ENCODE data around the gene CCSAP. TPM values are rescaled to one million over a fixed set of nuclear protein-coding genes. Genes with fewer than 3 reads are reported as not detected.

Gene CCSAP
- total and polyA plus RNA-seq, 10 of the 15 experiments (the other 5 are each of a cell fraction or from before 2014, with no cell fraction given), result 0.75 to 3.4 (median 2.8) TPM

DNA sequence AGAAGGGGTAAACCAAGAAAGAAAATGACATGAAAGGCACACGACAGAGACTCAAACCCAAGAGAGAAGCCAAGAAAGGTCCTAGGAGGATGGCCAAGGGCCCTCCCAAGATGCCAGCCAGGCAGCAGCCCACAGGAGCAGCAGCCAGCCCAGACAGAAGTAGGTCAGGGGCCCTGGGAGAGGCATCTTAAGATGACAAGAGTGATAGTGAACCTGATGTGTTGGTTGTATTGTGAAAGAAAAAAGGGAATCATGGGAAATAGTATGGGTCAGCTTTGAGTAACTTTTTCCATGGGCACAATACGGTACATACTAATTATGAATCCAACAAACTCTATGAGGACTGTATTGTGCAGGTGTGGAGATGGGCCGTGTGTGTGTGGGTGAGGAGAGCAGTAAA is 3.3 kb downstream of the CCSAP start (continued):
- TF ChIP-seq ZBTB11 (CRISPR knock-in tag; IDR thresholded peaks at IDR 0.05) (no peak), ASH2L (IDR thresholded peaks at IDR 0.05; ENCODE audit: borderline replicate concordance, low read depth) (no peak), ZSCAN29 (IDR thresholded peaks at IDR 0.05) (no peak)
- TF ChIP-seq, protein P1, sequence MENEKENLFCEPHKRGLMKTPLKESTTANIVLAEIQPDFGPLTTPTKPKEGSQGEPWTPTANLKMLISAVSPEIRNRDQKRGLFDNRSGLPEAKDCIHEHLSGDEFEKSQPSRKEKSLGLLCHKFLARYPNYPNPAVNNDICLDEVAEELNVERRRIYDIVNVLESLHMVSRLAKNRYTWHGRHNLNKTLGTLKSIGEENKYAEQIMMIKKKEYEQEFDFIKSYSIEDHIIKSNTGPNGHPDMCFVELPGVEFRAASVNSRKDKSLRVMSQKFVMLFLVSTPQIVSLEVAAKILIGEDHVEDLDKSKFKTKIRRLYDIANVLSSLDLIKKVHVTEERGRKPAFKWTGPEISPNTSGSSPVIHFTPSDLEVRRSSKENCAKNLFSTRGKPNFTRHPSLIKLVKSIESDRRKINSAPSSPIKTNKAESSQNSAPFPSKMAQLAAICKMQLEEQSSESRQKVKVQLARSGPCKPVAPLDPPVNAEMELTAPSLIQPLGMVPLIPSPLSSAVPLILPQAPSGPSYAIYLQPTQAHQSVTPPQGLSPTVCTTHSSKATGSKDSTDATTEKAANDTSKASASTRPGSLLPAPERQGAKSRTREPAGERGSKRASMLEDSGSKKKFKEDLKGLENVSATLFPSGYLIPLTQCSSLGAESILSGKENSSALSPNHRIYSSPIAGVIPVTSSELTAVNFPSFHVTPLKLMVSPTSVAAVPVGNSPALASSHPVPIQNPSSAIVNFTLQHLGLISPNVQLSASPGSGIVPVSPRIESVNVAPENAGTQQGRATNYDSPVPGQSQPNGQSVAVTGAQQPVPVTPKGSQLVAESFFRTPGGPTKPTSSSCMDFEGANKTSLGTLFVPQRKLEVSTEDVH (IDR thresholded peaks at IDR 0.05; ENCODE audit: low read depth, partially characterized antibody), result no peak

GRCh38 chr1:229339086-229339485 is 3.8 kb downstream of the CCSAP start:
- SMC1A ChIA-PET (ENCODE audit: uncharacterized antibody, unreplicated experiment), result interaction anchor here (0.6 to 1.5 kb wide), 2 partner anchors 68 to 179 kb away, joined by 3 to 4 read pairs; partner anchors contain the start of gene RAB4A
- Histone ChIP-seq H3K36me3 (ENCODE audit: control insufficient read depth in 2 of 2, insufficient read depth in 2 of 2, low read length in 1 of 2) (no peaks in the 10 kb centered on the region), H3K4me2 (ENCODE audit: control insufficient read depth, insufficient read depth) (peak overlapping the region; percentile 52), H3K4me3 (no peak overlapping the region), H3K79me2 (ENCODE audit: control insufficient read depth, insufficient read depth, low read length) (peaks cover 12% of the 10 kb centered on the region), H4K20me1 (ENCODE audit: control insufficient read depth, insufficient read depth) (no peaks in the 10 kb centered on the region), H3K27me3 (replicated peaks in 1 of 2; ENCODE audit: control insufficient read depth in 2 of 2, insufficient read depth in 2 of 2, low read length in 1 of 2) (no peaks in the 10 kb centered on the region), H2AFZ (ENCODE audit: control insufficient read depth, low read depth, low read length) (no peak overlapping the region), H3K9ac (ENCODE audit: control insufficient read depth, insufficient read depth, low read length) (no peak overlapping the region), H3K4me1 (ENCODE audit: control insufficient read depth, insufficient read depth, low read length) (peaks cover 6% of the 10 kb centered on the region), H3K27ac (ENCODE audit: control insufficient read depth, insufficient read depth) (no peak overlapping the region), H3K9me3 (replicated peaks; ENCODE audit: control insufficient read depth, insufficient read depth, low read length) (no peaks in the 10 kb centered on the region; the same call in 1 of the 3 replicates)
- BruUV-seq (replicated peaks), result no TSS peak
- DNase-seq (ENCODE audit: low read depth, low spot score) (no peak), FAIRE-seq (no peak), ATAC-seq (no peak)
- RAD21 ChIA-PET (ENCODE audit: unreplicated experiment), result no interaction called here
- POLR2A ChIA-PET, result no interaction called here
- CTCF ChIA-PET, result interaction anchor here (0.6 to 1.1 kb wide), 6 partner anchors 9 to 1636 kb away, joined by 3 to 4 read pairs (median 4); no protein-coding TSS in a partner anchor
- intact Hi-C loops (cut with micrococcal nuclease; ENCODE audit: unreplicated experiment) (no loop called here), in situ Hi-C loops (cut with MboI) (no loop called here)
- 95% methylated on average over 4 of the region's 4 CpGs for WGBS (ENCODE audit: insufficient coverage, insufficient replicate concordance, low lambda C conversion rate, missing lambda C conversion rate)
- TF ChIP-seq SUPT20H (IDR thresholded peaks at IDR 0.05; ENCODE audit: borderline replicate concordance, control insufficient read depth, low read depth, low read length) (no peak), RAD51 (IDR thresholded peaks at IDR 0.05) (no peak), IRF5 (IDR thresholded peaks at IDR 0.05; ENCODE audit: borderline replicate concordance) (no peak), MAX (IDR thresholded peaks at IDR 0.05; ENCODE audit: low read depth, low read length) (no peak), HDGF (IDR thresholded peaks at IDR 0.05) (no peak), TCF7 (IDR thresholded peaks at IDR 0.05; ENCODE audit: borderline replicate concordance) (no peak), RB1 (IDR thresholded peaks at IDR 0.05; ENCODE audit: borderline replicate concordance) (no peak), NFIC (IDR thresholded peaks at IDR 0.05; ENCODE audit: low read depth, low read length) (no peak)

Data from GM12878 (cell line).